Measurements from ENCODE around the gene ELF5. TPM values are rescaled to one million over a fixed set of nuclear protein-coding genes. Genes with fewer than 3 reads are reported as not detected.

Gene ELF5
- total and polyA plus RNA-seq, 2 donors (not counting 3 experiments of a cell fraction or from before 2014, with no cell fraction given), result not detected

- no peak for FAIRE-seq
- no TSS peak for BruUV-seq (replicated peaks)
Observed at GRCh38 chr11:34537636-34538035, 24.0 kb upstream of the ELF5 start.

More at GRCh38 chr11:34537636-34538035, 24.0 kb upstream of the ELF5 start:
- intact Hi-C loops (cut with micrococcal nuclease) (no loop called here), dilution Hi-C loops (cut with MboI; ENCODE audit: extremely low pct_ligation_motif_present, low sequenced_read_pairs) (no loop called here)
- Histone ChIP-seq H3K9me1 (replicated peaks; ENCODE audit: control insufficient read depth, extremely low read depth, insufficient read depth, low read length) (no peaks in the 10 kb centered on the region), H3K4me1 (ENCODE audit: control insufficient read depth, extremely low read depth, insufficient read depth, low read length) (no peaks in the 10 kb centered on the region), H3K27ac (ENCODE audit: insufficient read depth, low read depth, low read length) (no peak overlapping the region), H3K79me2 (ENCODE audit: control insufficient read depth, insufficient read depth, low read length) (no peaks in the 10 kb centered on the region), H3K9ac (replicated peaks; ENCODE audit: extremely low read depth, insufficient read depth, low read length) (no peak overlapping the region), H3K9me3 (replicated peaks; ENCODE audit: control insufficient read depth, insufficient read depth, low read length) (no peaks in the 10 kb centered on the region), H4K20me1 (replicated peaks; ENCODE audit: control insufficient read depth, extremely low read depth, insufficient read depth, low read length) (no peaks in the 10 kb centered on the region), H3K36me3 (ENCODE audit: control insufficient read depth in 2 of 2, extremely low read depth in 1 of 2, insufficient read depth in 2 of 2, low read length in 2 of 2) (no peaks in the 10 kb centered on the region), H3K4me2 (ENCODE audit: insufficient read depth, low read length) (no peak overlapping the region), H3K27me3 (ENCODE audit: control insufficient read depth in 2 of 2, insufficient read depth in 2 of 2, low read length in 2 of 2) (peaks cover 0 to 4% of the 10 kb centered on the region in 2 experiments), H3K4me3 (replicated peaks in 1 of 3; ENCODE audit: insufficient read depth in 1 of 3, low read depth in 1 of 3, low read length in 3 of 3) (no peak overlapping the region), H2AFZ (ENCODE audit: low read depth, low read length) (no peak overlapping the region)
- POLR2A ChIA-PET, result no interaction called here
- CTCF ChIA-PET, result no interaction called here
- DNase-seq (ENCODE audit: low read depth, low spot score), result no peak
- TF ChIP-seq MYC (IDR thresholded peaks at IDR 0.05; ENCODE audit: low read depth, low read length), result no peak
- no peak for TF ChIP-seq POLR2AphosphoS5 (IDR thresholded peaks at IDR 0.05; ENCODE audit: insufficient read depth, low read depth, low read length)
- no peak for TF ChIP-seq POLR2A (IDR thresholded peaks at IDR 0.05; ENCODE audit: low read depth, low read length)
- no peak for TF ChIP-seq FOS (IDR thresholded peaks at IDR 0.05; ENCODE audit: borderline replicate concordance, insufficient read depth, low read length)
- TF ChIP-seq, protein P1, sequence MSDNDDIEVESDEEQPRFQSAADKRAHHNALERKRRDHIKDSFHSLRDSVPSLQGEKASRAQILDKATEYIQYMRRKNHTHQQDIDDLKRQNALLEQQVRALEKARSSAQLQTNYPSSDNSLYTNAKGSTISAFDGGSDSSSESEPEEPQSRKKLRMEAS (IDR thresholded peaks at IDR 0.05; ENCODE audit: insufficient read depth, insufficient read length), result no peak
- TF ChIP-seq CTCF (IDR thresholded peaks at IDR 0.05; ENCODE audit: extremely low read depth in 1 of 2, insufficient read depth in 1 of 2, low read depth in 1 of 2, low read length in 2 of 2), result no peak
- no peak for TF ChIP-seq JUN (IDR thresholded peaks at IDR 0.05; ENCODE audit: borderline replicate concordance, insufficient read depth, insufficient read length, low read depth)
- TF ChIP-seq GATA2 (IDR thresholded peaks at IDR 0.05; ENCODE audit: insufficient read depth, insufficient read length, low read depth, low read length), result no peak
- TF ChIP-seq EZH2 (IDR thresholded peaks at IDR 0.05; ENCODE audit: borderline replicate concordance, low read depth, low read length, severe bottlenecking), result no peak

Measured in endothelial cell of umbilical vein (primary cell).